K562 (cell line): ENCODE data around the gene DGUOK. TPM values are rescaled to one million over a fixed set of nuclear protein-coding genes. Genes with fewer than 3 reads are reported as not detected.

ENCODE experiments used
- ASH1L ChIP-seq: fragments of 450-650 bp; IDR thresholded peaks from 2 replicates; pipeline ENCODE4 v1.6.1; 2018; ENCODE audit warnings: borderline replicate concordance, mild to moderate bottlenecking, low read depth; ENCODE audit not compliant: partially characterized antibody
- CBX3 ChIP-seq, 2 experiments: IDR thresholded peaks; 1 replicate in 1 of 2; 2 replicates in 1 of 2; pipeline ENCODE4 v1.6.1; 2012; ENCODE audit warnings: inconsistent platforms in 2 of 2, low read length in 2 of 2, borderline replicate concordance in 1 of 2, control low read depth in 1 of 2
- CHD2 ChIP-seq: IDR thresholded peaks from 2 replicates; pipeline ENCODE4 v1.6.1; 2011; ENCODE audit warnings: low read depth, low read length
- ETV6 ChIP-seq, 3 experiments: fragments of 150-350 bp in 1 of 3; sonication (generic) in 1 of 3; formaldehyde crosslinking in 1 of 3; IDR thresholded peaks; 2 replicates each; pipeline versions ENCODE4 v1.6.1 to v1.8.0; 2014 to 2022; ENCODE audit warnings: borderline replicate concordance in 2 of 3, low read depth in 2 of 3, antibody characterized with exemption in 1 of 3, low read length in 1 of 3, mild to moderate bottlenecking in 1 of 3, missing genetic modification reagents in 1 of 3
- FOS ChIP-seq: IDR thresholded peaks from 3 replicates; pipeline ENCODE4 v1.6.1; 2011; ENCODE audit not compliant: insufficient read length; ENCODE audit errors: extremely low read depth
- GABPB1 ChIP-seq: sonication (generic); formaldehyde crosslinking; IDR thresholded peaks from 2 replicates; pipeline ENCODE4 v1.8.0; 2022; ENCODE audit warnings: mild to moderate bottlenecking, missing genetic modification reagents
- HCFC1 ChIP-seq: IDR thresholded peaks from 2 replicates; pipeline ENCODE4 v1.6.1; 2012; ENCODE audit warnings: low read depth, low read length, improper control_type of control experiment
- HMGXB4 ChIP-seq: sonication (generic); formaldehyde crosslinking; IDR thresholded peaks from 2 replicates; pipeline ENCODE4 v1.8.1; 2023; ENCODE audit warnings: mild to moderate bottlenecking, missing genetic modification reagents
- JUND ChIP-seq, 2 experiments: IDR thresholded peaks; 2 replicates in 1 of 2; 3 replicates in 1 of 2; pipeline ENCODE4 v1.6.1; 2011; ENCODE audit warnings: borderline replicate concordance in 2 of 2, low read depth in 2 of 2, low read length in 2 of 2, improper control_type of control experiment in 1 of 2, missing biosample characterization in 1 of 2, missing genetic modification characterization in 1 of 2, missing genetic modification reagents in 1 of 2
- MNT ChIP-seq, 2 experiments: fragments of 450-650 bp; conservative IDR thresholded peaks; 2 replicates each; pipeline ENCODE4 v1.6.1; 2017; ENCODE audit warnings: mild to moderate bottlenecking in 2 of 2, moderate library complexity in 2 of 2
- NBN ChIP-seq: fragments of 450-650 bp; IDR thresholded peaks from 2 replicates; pipeline ENCODE4 v1.6.1; 2016; ENCODE audit warnings: low read depth, mild to moderate bottlenecking
- PTTG1 ChIP-seq: fragments of 450-650 bp; IDR thresholded peaks from 2 replicates; pipeline ENCODE4 v1.6.1; 2016; ENCODE audit warnings: low read depth, mild to moderate bottlenecking, missing genetic modification characterization, missing compliant biosample characterization
- RBM25 ChIP-seq: fragments of 200-400 bp; formaldehyde crosslinking; IDR thresholded peaks from 2 replicates; pipeline ENCODE4 v1.6.1; 2018; ENCODE audit warnings: low read length, low read depth, moderate library complexity; ENCODE audit not compliant: severe bottlenecking
- SMAD4 ChIP-seq: fragments of 250-450 bp; sonication (Bioruptor Pico); conservative IDR thresholded peaks from 2 replicates; pipeline ENCODE4 v1.8.0; 2021; ENCODE audit warnings: inconsistent platforms, mild to moderate bottlenecking, moderate library complexity
- THRAP3 ChIP-seq: fragments of 450-650 bp; IDR thresholded peaks from 2 replicates; pipeline ENCODE4 v1.6.1; 2016; ENCODE audit warnings: mild to moderate bottlenecking, inconsistent platforms, borderline replicate concordance
- TRIM28 ChIP-seq: fragments of 450-650 bp; IDR thresholded peaks from 2 replicates; pipeline ENCODE4 v1.6.1; 2017
- ZKSCAN1 ChIP-seq: fragments of 150-350 bp; IDR thresholded peaks from 2 replicates; pipeline ENCODE4 v1.6.1; 2016; ENCODE audit warnings: low read depth, low read length
- ZNF174 ChIP-seq: fragments of 250-450 bp; sonication (Bioruptor Pico); IDR thresholded peaks from 2 replicates; pipeline ENCODE4 v1.4.0; 2020; ENCODE audit warnings: mild to moderate bottlenecking
- ZNF785 ChIP-seq: fragments of 250-450 bp; sonication (Bioruptor Pico); IDR thresholded peaks from 2 replicates; pipeline ENCODE4 v1.4.0; 2020; ENCODE audit warnings: mild to moderate bottlenecking
- polyA plus RNA-seq, 8 experiments: library from polyadenylated mRNA; depleted of rRNA in 4 of 8; stranded (reverse) in 5 of 8; unstranded in 3 of 8; fragments of >200 nt; fragmentation: Nextera tagmentation in 2 of 8; fragmentation: Illumina TruSeq in 1 of 8; extraction: Ambion mirVana in 2 of 8; extraction: Trizol in 1 of 8; gene quantifications; 2 replicates each; pipeline versions ENCODE4 v1.2.1 to v1.2.3, GENCODE V29; 2011 to 2014; ENCODE audit warnings: inconsistent platforms in 1 of 8, missing spikeins in 1 of 8
- total RNA-seq, 7 experiments: library from RNA; depleted of rRNA in 6 of 7; stranded (reverse); fragments of >200 nt in 6 of 7; fragmentation: Illumina TruSeq in 2 of 7; extraction: Trizol in 2 of 7; gene quantifications; 2 replicates each; pipeline versions ENCODE4 v1.2.1 to v1.2.3, GENCODE V29; 2011 to 2021; ENCODE audit warnings: low replicate concordance in 1 of 7
- TF ChIP-seq, protein P1 (sequence below): fragments of 450-650 bp; formaldehyde crosslinking; IDR thresholded peaks from 2 replicates; pipeline ENCODE4 v1.4.0; 2022; ENCODE audit warnings: mild to moderate bottlenecking, moderate library complexity
- TF ChIP-seq, protein P2 (sequence below): sonication (generic); formaldehyde crosslinking; IDR thresholded peaks from 2 replicates; pipeline ENCODE4 v1.9.0; 2022; ENCODE audit warnings: mild to moderate bottlenecking, missing genetic modification reagents

Gene DGUOK
- total and polyA plus RNA-seq, 9 of the 15 experiments (the other 6 are each of a cell fraction or from before 2014, with no cell fraction given) = 67.0 to 288 (median 126) TPM

DNA sequence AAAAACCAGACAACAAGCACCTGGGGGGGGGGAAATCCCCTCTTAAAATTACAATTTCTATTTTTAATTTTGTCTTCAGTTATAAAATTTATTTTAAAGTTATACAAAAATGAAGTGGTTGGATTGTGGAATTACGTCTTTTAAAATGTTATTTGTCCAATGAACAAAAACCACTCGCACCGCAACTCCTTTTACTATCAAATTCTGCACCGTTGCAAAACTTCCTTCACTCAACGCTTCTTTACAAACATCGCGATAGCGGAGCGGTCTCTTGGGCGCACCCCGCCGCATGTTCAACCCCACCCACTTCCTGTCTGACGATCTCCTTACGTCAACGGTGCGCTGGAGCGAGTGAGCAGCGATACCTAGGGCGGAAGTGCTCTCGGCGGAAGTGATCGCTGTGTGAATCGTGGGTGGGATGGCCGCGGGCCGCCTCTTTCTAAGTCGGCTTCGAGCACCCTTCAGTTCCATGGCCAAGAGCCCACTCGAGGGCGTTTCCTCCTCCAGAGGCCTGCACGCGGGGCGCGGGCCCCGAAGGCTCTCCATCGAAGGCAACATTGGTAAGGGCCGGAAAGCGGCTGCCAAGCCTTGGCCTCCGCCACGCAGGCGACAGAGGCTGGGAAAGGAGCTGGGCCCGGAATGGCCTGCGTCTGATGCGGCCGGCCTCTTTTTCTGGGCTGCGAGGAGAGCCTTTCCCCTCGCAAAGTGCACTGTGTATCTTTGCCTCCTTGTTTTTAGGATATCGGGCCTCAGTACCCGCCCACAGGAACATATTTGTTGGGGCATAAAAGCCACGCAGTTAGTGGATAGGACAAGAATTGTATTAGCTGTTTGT, at the start of gene DGUOK (continued):
- TF ChIP-seq HMGXB4 (CRISPR knock-in tag) (0 out of 2 replicates have a peak, but pooled peaks have one; percentile 31), TRIM28 (no peak), PTTG1 (tag) (no peak), CBX3 (IDR thresholded peaks at IDR 0.05; ENCODE audit: borderline replicate concordance in 1 of 2, low read length in 2 of 2) (no peak; a peak in 1 of 3 replicates), ZNF174 (CRISPR knock-in tag) (no peak), MNT (conservative IDR thresholded peaks at IDR 0.05) (peak; percentile 77 to 89), HCFC1 (peak; percentile 73), JUND (IDR thresholded peaks at IDR 0.05; ENCODE audit: borderline replicate concordance, low read depth, low read length) (peak; percentile 87), JUND (tag; IDR thresholded peaks at IDR 0.05; ENCODE audit: borderline replicate concordance, low read depth, low read length) (peak; percentile 73; the same call in 1 of the 3 replicates), CHD2 (peak; percentile 98), ZNF785 (no peak), ASH1L (no peak), GABPB1 (CRISPR knock-in tag) (peak; percentile 95), NBN (peak; percentile 75; the same call in 1 of the 2 replicates), ETV6 (IDR thresholded peaks at IDR 0.05; ENCODE audit: borderline replicate concordance in 1 of 2, low read depth in 2 of 2, low read length in 1 of 2) (no peak), ETV6 (CRISPR knock-in tag; IDR thresholded peaks at IDR 0.05; ENCODE audit: borderline replicate concordance) (no peak), THRAP3 (no peak), RBM25 (peak; percentile 66), ZKSCAN1 (peak; percentile 45; the same call in 1 of the 2 replicates), SMAD4 (CRISPR knock-in tag) (peak; percentile 57; the same call in 1 of the 2 replicates), FOS (no peak)
- TF ChIP-seq, protein P1, sequence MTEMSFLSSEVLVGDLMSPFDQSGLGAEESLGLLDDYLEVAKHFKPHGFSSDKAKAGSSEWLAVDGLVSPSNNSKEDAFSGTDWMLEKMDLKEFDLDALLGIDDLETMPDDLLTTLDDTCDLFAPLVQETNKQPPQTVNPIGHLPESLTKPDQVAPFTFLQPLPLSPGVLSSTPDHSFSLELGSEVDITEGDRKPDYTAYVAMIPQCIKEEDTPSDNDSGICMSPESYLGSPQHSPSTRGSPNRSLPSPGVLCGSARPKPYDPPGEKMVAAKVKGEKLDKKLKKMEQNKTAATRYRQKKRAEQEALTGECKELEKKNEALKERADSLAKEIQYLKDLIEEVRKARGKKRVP (CRISPR knock-in tag) = no peak
- TF ChIP-seq, protein P2, sequence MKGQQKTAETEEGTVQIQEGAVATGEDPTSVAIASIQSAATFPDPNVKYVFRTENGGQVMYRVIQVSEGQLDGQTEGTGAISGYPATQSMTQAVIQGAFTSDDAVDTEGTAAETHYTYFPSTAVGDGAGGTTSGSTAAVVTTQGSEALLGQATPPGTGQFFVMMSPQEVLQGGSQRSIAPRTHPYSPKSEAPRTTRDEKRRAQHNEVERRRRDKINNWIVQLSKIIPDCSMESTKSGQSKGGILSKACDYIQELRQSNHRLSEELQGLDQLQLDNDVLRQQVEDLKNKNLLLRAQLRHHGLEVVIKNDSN (CRISPR knock-in tag) = no peak
